Endodermal cell (in vitro differentiated cells): ENCODE measurements around the gene CDKL1. TPM values are rescaled to one million over a fixed set of nuclear protein-coding genes. Genes with fewer than 3 reads are reported as not detected.

Source experiments
- DNase-seq: peaks from one replicate; pipeline ENCODE4 v3.0.0-alpha.2; 2017
- H3K27ac ChIP-seq: 2 replicates; pipeline ENCODE4 v1.5.1; 2013; ENCODE audit warnings: mild to moderate bottlenecking, low read depth, low read length, moderate library complexity
- H3K27me3 ChIP-seq: 2 replicates; pipeline ENCODE4 v1.6.1; 2013; ENCODE audit warnings: mild to moderate bottlenecking, low read length, moderate library complexity; ENCODE audit not compliant: insufficient read depth, control insufficient read depth, poor library complexity, severe bottlenecking
- H3K36me3 ChIP-seq: 2 replicates; pipeline ENCODE4 v1.7.0; 2013; ENCODE audit warnings: mild to moderate bottlenecking, low read length, moderate library complexity; ENCODE audit not compliant: control insufficient read depth, insufficient read depth
- H3K4me1 ChIP-seq: one replicate; pipeline ENCODE4 v1.7.0; 2013; ENCODE audit warnings: low read length; ENCODE audit not compliant: control insufficient read depth, insufficient read depth
- H3K4me3 ChIP-seq: 2 replicates; pipeline ENCODE4 v1.5.1; 2013; ENCODE audit warnings: mild to moderate bottlenecking, low read length, moderate library complexity
- H3K9ac ChIP-seq: 2 replicates; pipeline ENCODE4 v1.6.1; 2013; ENCODE audit warnings: mild to moderate bottlenecking, low read length, moderate library complexity; ENCODE audit not compliant: poor library complexity, severe bottlenecking; ENCODE audit errors: extremely low read depth
- H3K9me3 ChIP-seq: 2 replicates; pipeline ENCODE4 v1.6.1; 2013; ENCODE audit warnings: mild to moderate bottlenecking, low read length, moderate library complexity; ENCODE audit not compliant: control insufficient read depth
- H3K27ac Mint-ChIP-seq: 2 replicates; pipeline ENCODE4 v1.8.0; 2020; ENCODE audit warnings: mixed read lengths
- H3K27me3 Mint-ChIP-seq: 2 replicates; pipeline ENCODE4 v1.8.0; 2021; ENCODE audit warnings: mild to moderate bottlenecking, mixed read lengths; ENCODE audit not compliant: insufficient read depth
- H3K36me3 Mint-ChIP-seq: 2 replicates; pipeline ENCODE4 v1.8.0; 2020; ENCODE audit warnings: low read depth, mixed read lengths
- H3K4me1 Mint-ChIP-seq: 2 replicates; pipeline ENCODE4 v1.8.0; 2020; ENCODE audit warnings: mixed read lengths
- H3K4me3 Mint-ChIP-seq: 2 replicates; pipeline ENCODE4 v1.8.0; 2020; ENCODE audit warnings: mild to moderate bottlenecking, moderate library complexity, mixed read lengths
- H3K9me3 Mint-ChIP-seq: 2 replicates; pipeline ENCODE4 v1.8.0; 2020; ENCODE audit warnings: mild to moderate bottlenecking, mixed read lengths
- WGBS, 2 experiments: methylation state at CpG; one replicate each; pipeline versions ENCODE4 v1.1.5 to v1.1.7; 2013; ENCODE audit warnings: missing lambda C conversion rate in 2 of 2, mixed read lengths in 1 of 2; ENCODE audit not compliant: insufficient coverage in 1 of 2, insufficient read length in 1 of 2; 5-methylcytosine and 5-hydroxymethylcytosine counted together
- total RNA-seq, 2 donors: library from RNA; stranded (reverse); fragmentation: NEBNext Ultra II Directional in 1 of 2; extraction: Animal tissue kit (Norgen Biotek cat#: 25700) in 1 of 2; gene quantifications; 2 replicates in 1 of 2; 3 replicates in 1 of 2; pipeline ENCODE4 v1.2.1, GENCODE V29; 2021
- TF ChIP-seq, protein P1 (sequence below): fragments of 200-600 bp; sonication (generic); conservative IDR thresholded peaks from 2 replicates; pipeline ENCODE4 v1.5.0; 2021; ENCODE audit warnings: antibody characterized with exemption, mild to moderate bottlenecking

Gene CDKL1
- total RNA-seq, 2 donors from 2014 or later: 1.5 to 2.6 TPM

DNA sequence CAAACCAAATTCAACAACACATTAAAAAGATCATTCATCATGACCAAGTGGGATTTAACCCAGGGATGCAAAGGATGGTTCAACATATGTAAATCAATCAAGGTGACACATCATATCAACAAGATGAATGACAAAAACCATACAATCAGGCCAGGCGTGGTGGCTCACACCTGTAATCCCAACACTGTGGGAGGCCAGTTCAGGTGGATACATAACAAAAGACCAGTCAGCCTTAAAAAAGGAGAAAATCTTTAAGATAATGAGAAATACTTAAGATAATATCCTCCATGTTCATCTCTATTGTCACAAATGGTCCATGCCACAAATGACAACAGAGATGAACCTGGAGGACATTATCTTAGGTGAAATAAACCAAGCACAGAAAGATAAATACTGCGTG lies 97.1 kb downstream of the CDKL1 start:
- TF ChIP-seq, protein P1, sequence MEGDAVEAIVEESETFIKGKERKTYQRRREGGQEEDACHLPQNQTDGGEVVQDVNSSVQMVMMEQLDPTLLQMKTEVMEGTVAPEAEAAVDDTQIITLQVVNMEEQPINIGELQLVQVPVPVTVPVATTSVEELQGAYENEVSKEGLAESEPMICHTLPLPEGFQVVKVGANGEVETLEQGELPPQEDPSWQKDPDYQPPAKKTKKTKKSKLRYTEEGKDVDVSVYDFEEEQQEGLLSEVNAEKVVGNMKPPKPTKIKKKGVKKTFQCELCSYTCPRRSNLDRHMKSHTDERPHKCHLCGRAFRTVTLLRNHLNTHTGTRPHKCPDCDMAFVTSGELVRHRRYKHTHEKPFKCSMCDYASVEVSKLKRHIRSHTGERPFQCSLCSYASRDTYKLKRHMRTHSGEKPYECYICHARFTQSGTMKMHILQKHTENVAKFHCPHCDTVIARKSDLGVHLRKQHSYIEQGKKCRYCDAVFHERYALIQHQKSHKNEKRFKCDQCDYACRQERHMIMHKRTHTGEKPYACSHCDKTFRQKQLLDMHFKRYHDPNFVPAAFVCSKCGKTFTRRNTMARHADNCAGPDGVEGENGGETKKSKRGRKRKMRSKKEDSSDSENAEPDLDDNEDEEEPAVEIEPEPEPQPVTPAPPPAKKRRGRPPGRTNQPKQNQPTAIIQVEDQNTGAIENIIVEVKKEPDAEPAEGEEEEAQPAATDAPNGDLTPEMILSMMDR: no peak
- Mint-ChIP-seq H3K4me1 (peaks cover 1% of the 10 kb centered on the region), H3K36me3 (peaks cover 43% of the 10 kb centered on the region), H3K9me3 (peaks cover 18% of the 10 kb centered on the region), H3K4me3 (no peak overlapping the region), H3K27ac (no peak overlapping the region), H3K27me3 (no peaks in the 10 kb centered on the region)
- DNase-seq: peak; percentile 66
- Histone ChIP-seq H3K4me3 (no peak overlapping the region), H3K27ac (no peak overlapping the region), H3K36me3 (peaks cover 14% of the 10 kb centered on the region), H3K4me1 (no peaks in the 10 kb centered on the region), H3K9ac (no peak overlapping the region), H3K9me3 (peaks cover 15% of the 10 kb centered on the region), H3K27me3 (no peaks in the 10 kb centered on the region)
- 78 to 92% methylated on average over 2 of the region's 2 CpGs for WGBS, 2 experiments

DNA sequence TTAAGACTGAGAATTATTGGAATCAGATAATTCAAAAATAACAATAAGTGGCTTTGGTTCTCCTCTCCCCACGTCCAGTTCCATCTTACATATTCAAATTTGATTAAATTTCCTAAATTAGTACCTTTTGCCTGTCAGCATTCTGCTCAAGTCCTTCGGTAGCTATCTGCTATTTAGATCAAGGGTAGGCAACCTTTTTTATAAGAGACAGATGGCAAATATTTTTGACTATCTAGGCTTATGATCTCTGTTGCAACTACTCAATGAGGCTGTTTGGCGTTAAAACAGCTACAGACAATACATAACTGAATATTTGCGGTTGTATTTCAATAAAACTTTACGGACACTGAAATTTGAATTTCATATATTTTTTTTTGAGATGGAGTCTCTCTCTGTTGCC lies 106.4 kb downstream of the CDKL1 start:
- no peaks in the 10 kb centered on the region for H3K27me3 ChIP-seq
- H3K36me3 ChIP-seq: peaks cover 8% of the 10 kb centered on the region
- H3K9me3 ChIP-seq: no peaks in the 10 kb centered on the region
- TF ChIP-seq, protein P1: no peak
- H3K27ac ChIP-seq: no peak overlapping the region
- H3K4me1 ChIP-seq: no peaks in the 10 kb centered on the region
- no peaks in the 10 kb centered on the region for H3K27me3 Mint-ChIP-seq
- H3K4me3 Mint-ChIP-seq: no peak overlapping the region
- H3K9ac ChIP-seq: no peak overlapping the region
- no peaks in the 10 kb centered on the region for H3K4me1 Mint-ChIP-seq
- no peak overlapping the region for H3K4me3 ChIP-seq
- H3K27ac Mint-ChIP-seq: no peak overlapping the region
- 89 to 100% methylated on average over 4 to 5 of the region's 5 CpGs for WGBS, 2 experiments
- peaks cover 28% of the 10 kb centered on the region for H3K36me3 Mint-ChIP-seq
- DNase-seq: no peak
- no peaks in the 10 kb centered on the region for H3K9me3 Mint-ChIP-seq

DNA sequence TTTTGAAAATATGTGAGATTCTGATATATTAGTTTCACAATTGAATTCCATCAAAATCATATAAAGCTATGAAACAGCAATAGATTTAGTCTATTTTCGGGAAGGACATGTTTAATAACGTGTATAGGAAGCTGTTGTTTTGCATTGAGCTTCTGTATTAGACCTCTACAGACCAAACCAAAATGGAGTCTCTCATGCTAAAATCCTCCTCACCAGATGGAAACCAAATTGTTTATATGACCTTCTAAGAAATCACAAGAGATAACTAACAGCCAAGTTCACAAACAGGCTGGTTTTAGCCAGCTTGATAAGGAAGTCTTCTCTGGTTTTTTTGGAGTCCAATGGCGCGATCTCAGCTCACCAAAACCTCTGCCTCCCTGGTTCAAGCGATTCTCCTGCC lies 108.5 kb downstream of the CDKL1 start:
- H3K27ac Mint-ChIP-seq: no peak overlapping the region
- peaks cover 4% of the 10 kb centered on the region for H3K36me3 ChIP-seq
- H3K36me3 Mint-ChIP-seq: peaks cover 24% of the 10 kb centered on the region
- H3K4me3 Mint-ChIP-seq: no peak overlapping the region
- no peak overlapping the region for H3K9ac ChIP-seq
- no peaks in the 10 kb centered on the region for H3K4me1 ChIP-seq
- H3K4me3 ChIP-seq: no peak overlapping the region
- WGBS, 2 experiments: 91 to 100% methylated on average over 3 to 5 of the region's 5 CpGs
- DNase-seq: no peak
- H3K27me3 Mint-ChIP-seq: no peaks in the 10 kb centered on the region
- H3K9me3 ChIP-seq: no peaks in the 10 kb centered on the region
- H3K27me3 ChIP-seq: no peaks in the 10 kb centered on the region
- H3K4me1 Mint-ChIP-seq: no peaks in the 10 kb centered on the region
- no peaks in the 10 kb centered on the region for H3K9me3 Mint-ChIP-seq
- H3K27ac ChIP-seq: no peak overlapping the region
- TF ChIP-seq, protein P1: no peak
